Cerebellar cortex (tissue), 1 donor: ENCODE data around the gene SLC44A4.
"Not testable (repeated sequence)": the region's sequence is repeated elsewhere in the genome, so short reads cannot be mapped to it uniquely, and the experiment has no call there.

Experiments used
- DNase-seq: peaks from one replicate; pipeline ENCODE4 v3.0.0-alpha.2; 2015; ENCODE audit warnings: low spot score

The SLC44A4 gene

DNA sequence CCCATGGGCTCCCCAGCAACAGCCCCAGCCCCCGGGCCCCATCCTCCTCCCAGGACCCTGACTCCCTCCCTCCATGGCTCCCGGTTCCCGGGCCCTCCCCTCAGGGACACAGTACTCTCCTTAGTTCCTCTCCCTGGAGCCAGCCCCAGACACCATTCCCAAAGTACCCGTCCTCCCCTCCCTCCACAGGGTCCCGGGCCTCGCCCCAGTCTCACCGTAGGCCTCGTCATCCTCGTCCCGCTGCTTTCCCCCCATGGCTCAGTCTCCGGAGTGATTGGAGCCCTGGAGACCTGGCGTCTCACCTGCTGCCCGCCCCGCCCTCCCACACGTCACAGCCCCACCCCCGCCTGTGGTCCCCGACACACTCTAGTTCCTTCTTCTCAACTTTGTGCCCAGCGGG lies at the start of gene SLC44A4:
TSS of gene SLC44A4 (minus strand) at position 272 of the 400 bp plus-strand sequence. CDS start at position 255, 17 bp downstream.
- no peak for DNase-seq

DNA sequence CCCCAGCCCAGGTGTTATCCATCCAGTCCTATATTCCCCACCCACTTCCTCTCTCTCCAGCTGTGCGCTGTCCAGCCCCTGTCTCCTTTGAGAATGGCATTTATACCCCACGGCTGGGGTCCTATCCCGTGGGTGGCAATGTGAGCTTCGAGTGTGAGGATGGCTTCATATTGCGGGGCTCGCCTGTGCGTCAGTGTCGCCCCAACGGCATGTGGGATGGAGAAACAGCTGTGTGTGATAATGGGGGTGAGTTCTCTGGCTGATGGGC lies 49.8 kb upstream of the SLC44A4 start:
- DNase-seq, result no peak

DNA sequence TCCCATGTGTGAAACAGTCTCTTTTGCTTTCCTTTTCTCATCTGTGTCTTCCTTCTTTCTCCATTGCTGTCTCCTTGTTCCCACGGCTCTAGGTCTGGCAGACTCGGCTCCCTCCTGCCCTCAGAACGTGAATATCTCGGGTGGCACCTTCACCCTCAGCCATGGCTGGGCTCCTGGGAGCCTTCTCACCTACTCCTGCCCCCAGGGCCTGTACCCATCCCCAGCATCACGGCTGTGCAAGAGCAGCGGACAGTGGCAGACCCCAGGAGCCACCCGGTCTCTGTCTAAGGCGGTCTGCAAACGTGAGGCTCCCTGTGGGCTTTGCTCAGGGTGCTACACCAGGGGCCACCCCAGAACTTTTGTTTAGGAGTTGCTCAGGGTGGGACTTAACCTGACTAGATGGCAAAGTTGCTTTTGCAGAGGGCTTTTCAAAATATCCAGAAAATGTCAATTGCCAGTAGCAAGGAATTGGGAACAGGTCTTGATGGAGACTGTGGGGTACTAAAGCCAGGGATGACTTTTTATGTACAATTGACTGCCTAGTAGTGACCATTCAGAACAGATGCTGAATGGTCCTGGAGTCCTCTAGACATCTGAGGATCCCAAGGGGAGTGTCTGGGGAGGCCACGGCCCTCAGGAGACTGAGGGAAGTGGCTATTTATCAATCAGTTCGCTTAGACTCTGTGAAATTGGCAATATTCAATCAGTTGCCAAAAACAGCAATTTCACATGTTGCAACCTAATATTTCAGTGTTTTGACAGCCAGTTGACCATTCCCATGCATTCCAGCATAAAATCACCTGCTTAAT lies 49.3 kb upstream of the SLC44A4 start:
- no peak for DNase-seq

DNA sequence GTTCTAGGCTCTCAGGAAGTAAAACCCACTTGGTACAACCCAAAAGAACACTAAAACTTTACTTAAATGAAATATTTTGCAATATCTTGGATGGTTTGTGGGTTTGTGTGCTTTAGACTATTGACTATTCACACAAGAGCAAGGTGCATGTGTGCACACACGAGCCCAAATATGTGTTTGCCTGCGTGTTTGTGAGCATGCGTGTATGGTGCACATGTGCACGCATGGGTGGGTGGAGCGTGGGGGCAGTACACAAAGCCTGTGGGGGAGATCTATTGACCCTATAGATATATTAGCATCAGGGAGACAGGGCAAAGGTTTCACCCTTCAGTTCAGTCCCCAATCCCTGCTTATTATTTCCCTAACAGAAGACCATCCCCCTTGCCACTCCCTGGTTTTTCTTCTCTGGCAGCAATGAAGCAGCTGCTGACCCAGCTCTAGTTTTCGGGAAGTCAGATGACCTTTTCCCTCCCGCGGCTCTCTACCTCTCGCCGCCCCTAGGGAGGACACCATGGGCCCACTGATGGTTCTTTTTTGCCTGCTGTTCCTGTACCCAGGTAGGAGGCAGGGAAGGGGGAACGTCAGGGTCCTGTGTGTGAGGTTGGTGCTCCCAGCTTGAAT lies 48.6 kb upstream of the SLC44A4 start, which contains the start of gene C2:
TSS of gene C2 (plus strand) at position 476 of the 621 bp plus-strand sequence. CDS start at position 512, 36 bp downstream.
- no peak for DNase-seq

DNA sequence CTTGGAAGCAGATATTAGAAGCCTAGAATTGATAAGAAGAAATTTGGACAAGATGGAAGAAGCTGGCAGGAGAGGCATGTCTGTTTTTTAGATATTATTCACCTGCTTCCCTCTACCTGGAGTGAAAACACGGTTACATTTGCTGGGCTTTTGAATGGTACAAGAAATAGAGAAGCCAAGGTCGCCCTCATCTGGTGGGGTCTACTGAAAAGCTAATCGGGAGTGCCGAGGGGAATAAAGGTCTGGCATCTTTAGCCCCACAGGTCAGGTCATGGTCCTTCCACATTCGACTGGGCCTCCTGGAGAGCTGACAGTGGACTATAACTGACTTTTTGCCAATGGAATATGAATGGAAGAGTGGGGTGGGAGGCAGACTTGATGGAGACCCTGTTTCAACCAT lies 44.1 kb upstream of the SLC44A4 start:
- DNase-seq, result peak; percentile 43

DNA sequence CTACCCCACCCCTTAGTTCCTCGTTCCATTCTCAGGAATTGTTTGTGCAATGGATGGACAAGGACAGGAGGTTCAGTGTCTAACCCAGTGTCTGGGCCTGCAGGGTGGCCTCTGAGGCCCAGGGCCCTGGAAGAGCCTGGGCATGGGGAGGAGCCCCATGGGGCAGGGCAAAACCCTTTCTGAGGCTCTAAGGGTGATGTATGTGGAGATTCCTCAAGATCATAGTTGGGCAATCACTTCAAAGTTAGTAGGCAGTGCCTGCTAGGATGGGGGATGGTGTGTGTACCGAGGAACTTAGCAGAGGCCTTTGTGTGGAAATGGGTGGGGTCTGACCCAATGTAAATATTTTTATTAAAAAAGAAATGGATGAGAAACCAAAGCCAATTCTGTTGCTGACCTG lies 42.0 kb upstream of the SLC44A4 start:
- no peak for DNase-seq

DNA sequence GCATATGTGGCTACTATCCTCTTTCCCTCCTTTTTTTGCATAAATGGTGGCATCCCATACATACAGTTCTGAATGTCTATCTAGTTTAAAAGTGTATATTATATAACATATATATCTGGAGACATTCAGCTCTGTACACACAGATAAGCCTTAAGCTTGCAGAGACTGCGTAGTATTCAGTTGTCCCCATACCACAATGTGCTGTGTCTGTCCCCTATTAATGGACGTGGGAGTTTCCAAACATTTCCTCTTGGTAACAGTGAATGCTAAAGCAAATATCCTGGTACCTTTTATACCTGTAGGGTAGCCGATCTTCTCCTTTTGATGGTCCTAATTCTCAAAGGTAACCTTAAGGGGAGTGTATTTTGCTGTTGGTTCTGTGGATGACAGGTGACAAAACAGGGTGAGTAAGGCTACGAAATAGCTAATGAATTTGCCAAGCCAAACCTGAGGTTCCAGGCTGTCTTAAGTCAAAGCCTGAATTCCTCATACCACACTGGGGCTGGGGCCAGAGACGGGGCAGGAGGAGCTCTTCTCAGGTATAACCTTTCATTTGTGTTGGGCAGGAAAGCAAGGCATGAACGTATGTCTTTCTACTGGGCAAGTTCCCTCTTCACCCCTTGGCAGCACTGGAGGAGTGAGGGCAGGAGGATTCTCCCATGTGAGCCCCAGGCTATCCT lies 41.0 kb upstream of the SLC44A4 start:
- no peak for DNase-seq

DNA sequence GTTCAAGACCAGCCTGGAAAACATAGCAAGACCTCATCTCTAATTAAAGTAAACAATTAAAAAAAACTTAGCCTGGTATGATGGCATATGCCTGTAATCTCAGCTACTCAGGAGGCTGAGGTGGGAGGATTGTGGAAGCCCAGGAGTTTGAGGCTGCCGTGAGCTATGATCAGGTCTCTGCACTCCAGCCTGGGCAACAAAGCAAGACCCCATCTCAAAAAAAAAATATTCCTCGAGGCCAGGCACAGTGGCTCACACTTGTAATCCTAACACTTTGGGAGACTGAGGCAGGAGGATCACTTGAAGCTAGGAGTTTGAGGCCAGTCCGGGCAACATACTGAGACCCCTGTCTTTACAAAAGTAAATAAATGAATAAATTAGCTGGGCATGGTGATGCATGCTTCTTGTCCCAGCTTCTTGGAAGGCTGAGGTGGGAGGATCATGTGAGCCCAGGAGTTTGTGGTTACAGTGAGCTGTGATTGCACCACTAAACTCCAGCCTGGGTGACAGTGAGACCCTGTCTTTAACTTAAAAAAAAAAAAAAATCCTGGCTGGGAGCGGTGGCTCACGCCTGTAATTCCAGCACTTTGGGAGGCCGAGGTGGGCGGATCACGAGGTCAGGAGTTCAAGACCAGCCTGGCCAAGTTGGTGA lies 39.4 kb upstream of the SLC44A4 start:
- no peak for DNase-seq

DNA sequence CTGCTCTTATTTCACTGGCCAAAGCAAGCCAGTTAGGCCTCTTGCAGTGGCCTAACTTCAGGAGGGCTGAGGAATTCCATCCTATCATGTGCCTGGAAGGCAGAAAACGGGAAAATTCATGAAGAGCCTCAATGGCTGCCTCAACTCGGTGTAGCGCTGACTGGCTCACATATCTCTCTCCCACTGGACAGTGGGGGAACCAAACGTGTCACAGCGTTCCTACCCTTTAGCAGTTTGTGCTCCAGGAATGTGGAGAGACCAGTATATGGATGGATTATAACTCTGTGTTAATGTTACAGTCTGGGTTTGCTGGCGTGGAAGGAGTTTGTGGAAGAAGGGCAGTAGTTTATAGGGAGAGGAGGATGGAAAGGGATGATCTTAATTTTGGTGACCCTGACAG lies 37.0 kb upstream of the SLC44A4 start:
- no peak for DNase-seq

DNA sequence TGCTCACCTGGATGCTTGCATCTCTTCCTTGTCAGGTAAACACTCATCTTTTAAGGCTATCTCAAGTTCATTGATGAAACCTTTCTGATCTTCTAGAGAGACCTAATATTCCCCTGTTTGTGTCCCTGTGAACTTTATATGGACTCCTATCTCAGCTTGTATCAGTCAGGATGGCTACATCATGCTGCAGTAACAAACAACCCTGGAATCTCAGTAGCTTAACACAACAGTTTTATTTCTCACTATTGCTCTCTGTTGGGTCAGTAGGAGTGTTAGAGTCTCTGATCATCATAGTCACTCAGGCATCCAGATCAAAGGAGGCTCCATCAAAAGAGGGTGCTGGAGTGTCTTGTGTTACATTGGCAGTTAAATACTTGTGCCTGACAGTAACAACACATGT lies 36.6 kb upstream of the SLC44A4 start:
- no peak for DNase-seq

DNA sequence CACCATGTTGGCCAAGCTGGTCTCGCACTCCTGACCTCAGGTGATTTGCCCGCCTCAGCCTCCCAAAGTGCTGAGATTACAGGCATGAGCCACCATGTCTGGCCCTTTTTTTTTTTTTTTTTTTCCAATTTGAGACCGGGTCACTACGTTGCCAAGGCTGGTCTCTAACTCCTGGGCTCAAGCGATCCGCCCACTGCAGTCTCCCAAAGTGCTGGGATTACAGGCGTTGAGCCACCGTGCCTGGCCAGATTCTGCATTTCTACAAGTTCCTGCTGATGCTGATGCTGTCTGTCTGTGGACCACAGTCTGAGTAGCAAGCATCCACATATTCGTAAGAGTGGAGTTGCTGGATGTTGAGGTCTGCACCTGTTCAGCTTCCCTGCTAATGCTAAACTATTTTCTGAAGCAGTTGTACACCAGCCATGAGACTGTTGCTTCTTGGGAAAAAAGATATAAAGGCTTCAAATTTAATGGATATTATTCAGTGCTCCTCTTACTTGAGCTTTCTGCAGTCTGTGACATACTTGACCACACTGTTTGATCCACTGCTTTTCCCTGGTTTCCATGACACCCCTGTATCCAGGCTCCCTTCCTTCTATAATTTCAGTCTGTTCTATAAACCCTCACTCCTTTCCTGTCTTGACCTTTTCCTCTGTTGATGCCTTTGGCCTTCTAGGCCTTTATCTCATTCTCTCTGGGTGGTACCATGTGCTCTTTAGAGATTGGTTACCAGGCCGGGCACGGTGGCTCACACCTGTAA lies 33.2 kb upstream of the SLC44A4 start:
- no peak for DNase-seq

DNA sequence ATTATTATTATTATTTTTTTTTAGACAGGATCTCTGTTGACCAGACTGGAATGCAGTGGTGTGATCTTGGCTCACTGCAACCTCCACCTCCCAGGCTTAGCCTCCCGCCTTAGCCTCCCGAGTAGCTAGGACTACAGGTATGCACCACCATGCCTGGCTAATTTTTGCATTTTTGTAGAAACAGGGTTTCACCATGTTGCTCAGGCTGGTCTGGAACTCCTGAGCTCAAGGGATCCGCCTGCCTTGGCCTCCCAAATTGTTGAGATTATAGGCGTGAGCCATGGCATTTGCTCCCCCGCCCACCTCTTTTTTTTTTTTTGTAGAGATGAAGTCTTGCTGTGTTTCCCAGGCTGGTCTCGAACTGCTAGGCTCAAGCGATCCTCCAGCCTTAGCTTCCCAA lies 30.5 kb upstream of the SLC44A4 start:
- DNase-seq, result not testable (repeated sequence)

DNA sequence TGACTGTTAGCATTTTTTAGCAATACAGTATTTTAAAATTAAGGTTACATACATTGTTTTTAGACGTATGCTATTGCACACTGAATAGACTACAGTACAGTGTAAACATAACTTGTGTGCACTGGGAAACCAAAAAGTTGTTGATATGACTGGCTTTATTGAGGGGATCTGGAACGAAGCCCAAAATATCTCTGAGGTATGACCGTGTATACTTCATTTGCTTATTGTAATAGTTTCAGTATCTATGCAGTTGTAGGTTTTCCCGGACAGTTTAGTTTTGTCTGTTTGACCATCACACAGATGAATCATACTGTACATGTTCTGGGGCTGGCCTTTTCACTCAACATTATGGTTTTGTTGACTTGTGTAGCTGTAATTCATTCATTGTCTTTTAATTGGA lies 30.0 kb upstream of the SLC44A4 start:
- DNase-seq, result no peak

DNA sequence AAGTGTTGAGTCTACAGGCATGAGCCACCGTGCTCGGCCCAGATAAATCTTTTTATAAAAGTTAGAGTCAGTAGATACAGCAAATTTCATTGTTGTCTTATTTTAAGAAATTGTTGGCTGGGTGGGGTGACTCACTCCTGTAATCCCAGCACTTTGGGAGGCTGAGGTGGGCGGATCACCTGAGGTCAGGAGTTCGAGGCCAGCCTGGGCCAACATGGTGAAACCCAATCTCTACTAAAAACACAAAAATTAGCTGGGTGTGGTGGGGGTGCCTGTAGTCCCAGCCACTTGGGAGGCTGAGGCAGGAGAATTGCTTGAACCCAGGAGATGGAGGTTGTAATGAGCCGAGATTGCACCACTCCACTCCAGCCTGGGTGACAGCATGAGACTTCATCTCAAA lies 29.5 kb upstream of the SLC44A4 start:
- DNase-seq, result not testable (repeated sequence)

DNA sequence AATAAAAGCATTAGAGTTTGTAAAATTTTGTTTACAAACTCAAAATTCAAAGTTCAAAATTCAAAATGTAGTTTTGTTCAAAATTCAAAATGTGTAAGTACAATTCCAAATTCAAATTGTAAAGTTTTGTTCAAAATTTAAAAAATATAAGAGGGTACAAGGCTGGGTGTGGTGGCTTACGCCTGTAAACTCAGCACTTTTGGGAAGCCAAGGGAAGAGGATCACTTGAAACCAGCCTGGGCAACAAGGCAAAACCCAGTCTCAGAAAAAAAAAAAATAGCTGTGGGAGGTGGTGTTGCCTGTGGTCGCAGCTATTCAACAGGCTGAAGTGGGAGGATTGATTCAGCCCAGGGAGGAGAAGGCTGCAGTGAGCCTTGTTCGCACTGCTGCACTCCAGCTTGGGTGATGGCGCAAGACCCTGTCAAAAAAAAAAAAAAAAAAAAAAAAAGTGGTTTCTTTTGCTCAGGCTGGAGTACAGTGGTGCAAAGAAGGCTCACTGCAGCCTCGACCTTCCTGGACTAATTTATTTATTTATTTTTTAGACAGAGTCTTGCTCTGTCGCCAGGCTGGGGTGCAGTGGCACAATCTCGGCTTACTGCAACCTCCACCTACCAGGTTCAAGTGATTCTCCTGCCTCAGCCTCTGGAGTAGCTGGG lies 28.5 kb upstream of the SLC44A4 start:
- DNase-seq, result no peak

DNA sequence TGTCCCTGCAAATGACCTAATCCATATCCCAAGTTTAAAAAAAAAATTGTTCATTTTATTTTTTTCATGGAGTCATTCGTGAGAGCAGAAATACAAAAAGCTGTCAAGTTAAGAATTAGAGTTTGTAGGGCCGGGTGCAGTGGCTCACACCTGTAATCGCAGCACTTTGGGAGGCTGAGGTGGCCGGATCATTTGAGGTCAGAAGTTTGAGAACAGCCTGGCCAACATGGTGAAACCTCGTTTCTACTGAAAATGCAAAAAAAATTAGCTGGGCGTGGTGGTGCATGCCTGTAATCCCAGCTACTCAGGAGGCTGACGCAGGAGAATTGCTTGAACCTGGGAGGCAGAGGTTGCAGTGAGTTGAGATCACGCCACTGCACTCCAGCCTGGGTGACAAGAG lies 27.9 kb upstream of the SLC44A4 start:
- DNase-seq, result not testable (repeated sequence)

DNA sequence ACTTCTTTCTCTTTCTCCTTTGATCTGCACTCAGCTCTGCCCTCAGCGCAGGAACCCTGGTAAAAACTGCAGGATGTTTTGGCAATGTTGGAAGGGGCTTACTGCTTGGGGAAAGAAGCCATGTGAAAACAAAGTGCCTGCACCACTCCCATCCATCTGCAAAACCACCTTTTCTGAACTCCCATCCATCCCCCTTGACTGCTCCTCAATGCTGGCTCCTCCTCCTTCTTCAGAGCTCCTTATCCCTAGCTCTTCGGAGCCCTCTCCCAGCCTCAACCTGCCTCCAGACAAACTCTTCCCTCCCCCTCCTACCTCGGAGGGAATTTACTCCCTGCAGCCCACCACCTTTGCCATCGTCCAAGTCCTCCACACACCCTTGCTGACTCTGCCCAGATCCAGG lies 27.3 kb upstream of the SLC44A4 start:
- no peak for DNase-seq

DNA sequence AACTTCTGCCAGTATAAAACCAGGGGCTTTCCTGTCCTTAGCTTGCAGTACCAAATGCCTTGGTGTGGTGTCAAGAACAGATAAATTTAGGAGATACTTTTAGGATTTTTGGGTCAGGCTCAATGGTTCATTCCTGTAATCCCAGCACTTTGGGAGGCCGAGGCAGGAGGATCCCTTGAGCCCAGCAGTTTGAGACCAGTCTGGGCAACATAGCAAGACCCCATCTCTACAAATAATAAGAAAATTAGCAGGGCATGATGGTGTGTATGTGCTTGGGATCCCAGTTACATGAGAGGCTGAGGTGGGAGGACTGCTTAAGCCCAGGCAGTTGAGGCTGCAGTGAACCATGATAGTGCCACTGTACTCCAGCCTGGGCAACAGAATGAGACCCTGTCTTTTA lies 26.2 kb upstream of the SLC44A4 start:
- no peak for DNase-seq

DNA sequence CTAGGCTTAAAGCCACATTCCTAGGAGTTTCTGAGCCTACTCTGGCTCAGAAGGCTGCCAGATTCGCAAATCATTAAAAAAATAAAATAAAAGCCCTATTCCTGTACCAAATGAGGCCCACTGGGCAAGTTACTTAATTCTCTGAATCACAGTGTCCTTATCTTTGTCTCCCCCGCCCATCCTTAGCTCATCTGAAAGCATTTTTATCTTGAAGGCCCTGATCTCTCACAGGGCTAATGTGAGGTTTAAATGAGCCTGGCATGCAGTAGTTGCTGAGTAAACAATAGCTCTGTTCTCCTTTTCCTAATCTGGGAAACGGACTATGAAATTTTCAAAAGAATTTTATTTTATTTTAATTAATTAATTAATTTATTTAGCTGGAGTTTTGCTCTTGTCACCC lies 25.2 kb upstream of the SLC44A4 start:
- no peak for DNase-seq

DNA sequence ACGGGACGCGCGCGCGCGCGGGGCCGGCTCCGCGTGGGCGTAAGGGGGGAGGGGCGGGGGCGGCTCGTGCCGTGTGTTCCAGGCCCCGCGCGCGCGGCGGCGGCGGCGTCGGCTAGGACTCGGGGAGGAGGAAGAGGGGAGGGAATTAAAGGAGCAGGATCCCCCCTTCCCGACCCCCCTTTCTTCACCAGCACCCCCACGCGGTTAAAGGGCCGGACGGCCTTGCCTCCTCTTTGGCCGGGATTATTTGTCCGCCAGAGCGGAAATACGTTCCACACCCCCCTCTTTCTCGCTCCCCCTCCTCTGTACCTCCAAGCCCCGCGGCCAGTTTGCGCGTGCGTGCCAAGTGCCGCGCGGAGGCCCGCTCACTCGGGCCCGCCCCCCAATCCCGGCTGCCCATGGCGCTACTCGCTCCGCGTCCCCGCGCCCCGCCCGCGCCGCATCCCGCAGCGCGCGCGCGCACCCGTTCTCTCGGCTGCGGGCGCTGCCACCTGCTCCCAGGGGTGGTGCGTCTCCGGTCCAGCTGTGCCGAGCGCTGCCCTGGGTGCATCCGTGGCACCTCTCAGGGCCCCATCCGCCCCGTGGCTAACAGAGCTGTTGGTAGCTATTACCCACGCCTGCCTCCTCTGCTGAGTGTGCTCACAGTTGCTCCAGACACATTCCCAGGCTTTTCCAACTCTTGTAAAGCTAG lies 23.3 kb upstream of the SLC44A4 start, which contains the start of gene ZBTB12:
TSS of gene ZBTB12 (minus strand) at position 134 of the 691 bp plus-strand sequence. CDS start 781 bp downstream, outside the sequence.
- peak; percentile 97 for DNase-seq
